ENCODE data around the gene HOXD11. TPM values are rescaled to one million over a fixed set of nuclear protein-coding genes. Genes with fewer than 3 reads are reported as not detected.

The HOXD11 gene
- total RNA-seq, 1 experiment from 2014 or later = not detected

DNA sequence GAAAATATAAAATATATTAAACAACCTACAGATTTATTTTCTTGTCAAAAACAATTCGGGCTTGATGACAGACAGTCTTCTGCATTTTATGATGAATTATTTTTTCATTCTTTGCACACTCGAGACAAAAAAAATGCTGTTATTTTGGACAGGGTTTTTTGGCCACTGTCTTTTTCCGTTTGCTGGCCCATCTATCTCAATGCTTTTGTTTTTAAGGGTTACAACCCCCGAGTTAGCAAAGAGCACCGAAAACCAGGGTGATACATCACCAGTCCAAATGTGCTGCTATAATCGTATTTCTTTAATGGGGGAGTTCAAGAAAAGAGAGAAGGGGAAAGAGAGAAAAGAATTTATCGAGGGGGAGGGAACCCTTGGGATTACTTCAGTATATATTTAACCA lies 31.0 kb upstream of the HOXD11 start:
- TF ChIP-seq NR3C1 (CRISPR knock-in tag; conservative IDR thresholded peaks at IDR 0.05; ENCODE audit: low read depth) (no peak), GABPB1 (CRISPR knock-in tag; IDR thresholded peaks at IDR 0.05) (no peak), FOXP1 (CRISPR knock-in tag; IDR thresholded peaks at IDR 0.05; ENCODE audit: borderline replicate concordance) (no peak), ZNF232 (CRISPR knock-in tag; IDR thresholded peaks at IDR 0.05) (no peak), MYBL2 (CRISPR knock-in tag; IDR thresholded peaks at IDR 0.05) (no peak), MXD4 (CRISPR knock-in tag; IDR thresholded peaks at IDR 0.05; ENCODE audit: borderline replicate concordance) (no peak), EMX1 (CRISPR knock-in tag; IDR thresholded peaks at IDR 0.05) (no peak)
- TF ChIP-seq, protein P1, sequence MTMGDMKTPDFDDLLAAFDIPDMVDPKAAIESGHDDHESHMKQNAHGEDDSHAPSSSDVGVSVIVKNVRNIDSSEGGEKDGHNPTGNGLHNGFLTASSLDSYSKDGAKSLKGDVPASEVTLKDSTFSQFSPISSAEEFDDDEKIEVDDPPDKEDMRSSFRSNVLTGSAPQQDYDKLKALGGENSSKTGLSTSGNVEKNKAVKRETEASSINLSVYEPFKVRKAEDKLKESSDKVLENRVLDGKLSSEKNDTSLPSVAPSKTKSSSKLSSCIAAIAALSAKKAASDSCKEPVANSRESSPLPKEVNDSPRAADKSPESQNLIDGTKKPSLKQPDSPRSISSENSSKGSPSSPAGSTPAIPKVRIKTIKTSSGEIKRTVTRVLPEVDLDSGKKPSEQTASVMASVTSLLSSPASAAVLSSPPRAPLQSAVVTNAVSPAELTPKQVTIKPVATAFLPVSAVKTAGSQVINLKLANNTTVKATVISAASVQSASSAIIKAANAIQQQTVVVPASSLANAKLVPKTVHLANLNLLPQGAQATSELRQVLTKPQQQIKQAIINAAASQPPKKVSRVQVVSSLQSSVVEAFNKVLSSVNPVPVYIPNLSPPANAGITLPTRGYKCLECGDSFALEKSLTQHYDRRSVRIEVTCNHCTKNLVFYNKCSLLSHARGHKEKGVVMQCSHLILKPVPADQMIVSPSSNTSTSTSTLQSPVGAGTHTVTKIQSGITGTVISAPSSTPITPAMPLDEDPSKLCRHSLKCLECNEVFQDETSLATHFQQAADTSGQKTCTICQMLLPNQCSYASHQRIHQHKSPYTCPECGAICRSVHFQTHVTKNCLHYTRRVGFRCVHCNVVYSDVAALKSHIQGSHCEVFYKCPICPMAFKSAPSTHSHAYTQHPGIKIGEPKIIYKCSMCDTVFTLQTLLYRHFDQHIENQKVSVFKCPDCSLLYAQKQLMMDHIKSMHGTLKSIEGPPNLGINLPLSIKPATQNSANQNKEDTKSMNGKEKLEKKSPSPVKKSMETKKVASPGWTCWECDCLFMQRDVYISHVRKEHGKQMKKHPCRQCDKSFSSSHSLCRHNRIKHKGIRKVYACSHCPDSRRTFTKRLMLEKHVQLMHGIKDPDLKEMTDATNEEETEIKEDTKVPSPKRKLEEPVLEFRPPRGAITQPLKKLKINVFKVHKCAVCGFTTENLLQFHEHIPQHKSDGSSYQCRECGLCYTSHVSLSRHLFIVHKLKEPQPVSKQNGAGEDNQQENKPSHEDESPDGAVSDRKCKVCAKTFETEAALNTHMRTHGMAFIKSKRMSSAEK (CRISPR knock-in tag; IDR thresholded peaks at IDR 0.05; ENCODE audit: borderline replicate concordance) = no peak
- TF ChIP-seq, protein P2, sequence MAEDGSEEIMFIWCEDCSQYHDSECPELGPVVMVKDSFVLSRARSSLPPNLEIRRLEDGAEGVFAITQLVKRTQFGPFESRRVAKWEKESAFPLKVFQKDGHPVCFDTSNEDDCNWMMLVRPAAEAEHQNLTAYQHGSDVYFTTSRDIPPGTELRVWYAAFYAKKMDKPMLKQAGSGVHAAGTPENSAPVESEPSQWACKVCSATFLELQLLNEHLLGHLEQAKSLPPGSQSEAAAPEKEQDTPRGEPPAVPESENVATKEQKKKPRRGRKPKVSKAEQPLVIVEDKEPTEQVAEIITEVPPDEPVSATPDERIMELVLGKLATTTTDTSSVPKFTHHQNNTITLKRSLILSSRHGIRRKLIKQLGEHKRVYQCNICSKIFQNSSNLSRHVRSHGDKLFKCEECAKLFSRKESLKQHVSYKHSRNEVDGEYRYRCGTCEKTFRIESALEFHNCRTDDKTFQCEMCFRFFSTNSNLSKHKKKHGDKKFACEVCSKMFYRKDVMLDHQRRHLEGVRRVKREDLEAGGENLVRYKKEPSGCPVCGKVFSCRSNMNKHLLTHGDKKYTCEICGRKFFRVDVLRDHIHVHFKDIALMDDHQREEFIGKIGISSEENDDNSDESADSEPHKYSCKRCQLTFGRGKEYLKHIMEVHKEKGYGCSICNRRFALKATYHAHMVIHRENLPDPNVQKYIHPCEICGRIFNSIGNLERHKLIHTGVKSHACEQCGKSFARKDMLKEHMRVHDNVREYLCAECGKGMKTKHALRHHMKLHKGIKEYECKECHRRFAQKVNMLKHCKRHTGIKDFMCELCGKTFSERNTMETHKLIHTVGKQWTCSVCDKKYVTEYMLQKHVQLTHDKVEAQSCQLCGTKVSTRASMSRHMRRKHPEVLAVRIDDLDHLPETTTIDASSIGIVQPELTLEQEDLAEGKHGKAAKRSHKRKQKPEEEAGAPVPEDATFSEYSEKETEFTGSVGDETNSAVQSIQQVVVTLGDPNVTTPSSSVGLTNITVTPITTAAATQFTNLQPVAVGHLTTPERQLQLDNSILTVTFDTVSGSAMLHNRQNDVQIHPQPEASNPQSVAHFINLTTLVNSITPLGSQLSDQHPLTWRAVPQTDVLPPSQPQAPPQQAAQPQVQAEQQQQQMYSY (CRISPR knock-in tag; IDR thresholded peaks at IDR 0.05) = no peak
- TF ChIP-seq, protein P3, sequence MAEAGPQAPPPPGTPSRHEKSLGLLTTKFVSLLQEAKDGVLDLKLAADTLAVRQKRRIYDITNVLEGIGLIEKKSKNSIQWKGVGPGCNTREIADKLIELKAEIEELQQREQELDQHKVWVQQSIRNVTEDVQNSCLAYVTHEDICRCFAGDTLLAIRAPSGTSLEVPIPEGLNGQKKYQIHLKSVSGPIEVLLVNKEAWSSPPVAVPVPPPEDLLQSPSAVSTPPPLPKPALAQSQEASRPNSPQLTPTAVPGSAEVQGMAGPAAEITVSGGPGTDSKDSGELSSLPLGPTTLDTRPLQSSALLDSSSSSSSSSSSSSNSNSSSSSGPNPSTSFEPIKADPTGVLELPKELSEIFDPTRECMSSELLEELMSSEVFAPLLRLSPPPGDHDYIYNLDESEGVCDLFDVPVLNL (CRISPR knock-in tag; IDR thresholded peaks at IDR 0.05; ENCODE audit: borderline replicate concordance, low read depth) = no peak
- TF ChIP-seq, protein P4, sequence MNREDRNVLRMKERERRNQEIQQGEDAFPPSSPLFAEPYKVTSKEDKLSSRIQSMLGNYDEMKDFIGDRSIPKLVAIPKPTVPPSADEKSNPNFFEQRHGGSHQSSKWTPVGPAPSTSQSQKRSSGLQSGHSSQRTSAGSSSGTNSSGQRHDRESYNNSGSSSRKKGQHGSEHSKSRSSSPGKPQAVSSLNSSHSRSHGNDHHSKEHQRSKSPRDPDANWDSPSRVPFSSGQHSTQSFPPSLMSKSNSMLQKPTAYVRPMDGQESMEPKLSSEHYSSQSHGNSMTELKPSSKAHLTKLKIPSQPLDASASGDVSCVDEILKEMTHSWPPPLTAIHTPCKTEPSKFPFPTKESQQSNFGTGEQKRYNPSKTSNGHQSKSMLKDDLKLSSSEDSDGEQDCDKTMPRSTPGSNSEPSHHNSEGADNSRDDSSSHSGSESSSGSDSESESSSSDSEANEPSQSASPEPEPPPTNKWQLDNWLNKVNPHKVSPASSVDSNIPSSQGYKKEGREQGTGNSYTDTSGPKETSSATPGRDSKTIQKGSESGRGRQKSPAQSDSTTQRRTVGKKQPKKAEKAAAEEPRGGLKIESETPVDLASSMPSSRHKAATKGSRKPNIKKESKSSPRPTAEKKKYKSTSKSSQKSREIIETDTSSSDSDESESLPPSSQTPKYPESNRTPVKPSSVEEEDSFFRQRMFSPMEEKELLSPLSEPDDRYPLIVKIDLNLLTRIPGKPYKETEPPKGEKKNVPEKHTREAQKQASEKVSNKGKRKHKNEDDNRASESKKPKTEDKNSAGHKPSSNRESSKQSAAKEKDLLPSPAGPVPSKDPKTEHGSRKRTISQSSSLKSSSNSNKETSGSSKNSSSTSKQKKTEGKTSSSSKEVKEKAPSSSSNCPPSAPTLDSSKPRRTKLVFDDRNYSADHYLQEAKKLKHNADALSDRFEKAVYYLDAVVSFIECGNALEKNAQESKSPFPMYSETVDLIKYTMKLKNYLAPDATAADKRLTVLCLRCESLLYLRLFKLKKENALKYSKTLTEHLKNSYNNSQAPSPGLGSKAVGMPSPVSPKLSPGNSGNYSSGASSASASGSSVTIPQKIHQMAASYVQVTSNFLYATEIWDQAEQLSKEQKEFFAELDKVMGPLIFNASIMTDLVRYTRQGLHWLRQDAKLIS (CRISPR knock-in tag; IDR thresholded peaks at IDR 0.05; ENCODE audit: borderline replicate concordance) = no peak
- TF ChIP-seq, protein P5, sequence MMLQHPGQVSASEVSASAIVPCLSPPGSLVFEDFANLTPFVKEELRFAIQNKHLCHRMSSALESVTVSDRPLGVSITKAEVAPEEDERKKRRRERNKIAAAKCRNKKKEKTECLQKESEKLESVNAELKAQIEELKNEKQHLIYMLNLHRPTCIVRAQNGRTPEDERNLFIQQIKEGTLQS (CRISPR knock-in tag; conservative IDR thresholded peaks at IDR 0.05) = no peak
- TF ChIP-seq, protein P6, sequence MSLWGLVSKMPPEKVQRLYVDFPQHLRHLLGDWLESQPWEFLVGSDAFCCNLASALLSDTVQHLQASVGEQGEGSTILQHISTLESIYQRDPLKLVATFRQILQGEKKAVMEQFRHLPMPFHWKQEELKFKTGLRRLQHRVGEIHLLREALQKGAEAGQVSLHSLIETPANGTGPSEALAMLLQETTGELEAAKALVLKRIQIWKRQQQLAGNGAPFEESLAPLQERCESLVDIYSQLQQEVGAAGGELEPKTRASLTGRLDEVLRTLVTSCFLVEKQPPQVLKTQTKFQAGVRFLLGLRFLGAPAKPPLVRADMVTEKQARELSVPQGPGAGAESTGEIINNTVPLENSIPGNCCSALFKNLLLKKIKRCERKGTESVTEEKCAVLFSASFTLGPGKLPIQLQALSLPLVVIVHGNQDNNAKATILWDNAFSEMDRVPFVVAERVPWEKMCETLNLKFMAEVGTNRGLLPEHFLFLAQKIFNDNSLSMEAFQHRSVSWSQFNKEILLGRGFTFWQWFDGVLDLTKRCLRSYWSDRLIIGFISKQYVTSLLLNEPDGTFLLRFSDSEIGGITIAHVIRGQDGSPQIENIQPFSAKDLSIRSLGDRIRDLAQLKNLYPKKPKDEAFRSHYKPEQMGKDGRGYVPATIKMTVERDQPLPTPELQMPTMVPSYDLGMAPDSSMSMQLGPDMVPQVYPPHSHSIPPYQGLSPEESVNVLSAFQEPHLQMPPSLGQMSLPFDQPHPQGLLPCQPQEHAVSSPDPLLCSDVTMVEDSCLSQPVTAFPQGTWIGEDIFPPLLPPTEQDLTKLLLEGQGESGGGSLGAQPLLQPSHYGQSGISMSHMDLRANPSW (CRISPR knock-in tag; conservative IDR thresholded peaks at IDR 0.05; ENCODE audit: low read depth) = no peak
- DNase-seq (ENCODE audit: low spot score) (no peak), ATAC-seq (no peak)
- Mint-ChIP-seq H3K4me3 (no peak overlapping the region), H3K27me3 (ENCODE audit: low read depth) (peaks cover 98% of the 10 kb centered on the region), H3K36me3 (peaks cover 1% of the 10 kb centered on the region; the same call in 1 of the 2 replicates), H3K9me3 (no peaks in the 10 kb centered on the region), H3K4me1 (peaks cover 35% of the 10 kb centered on the region), H3K27ac (no peak overlapping the region)
- POLR2A ChIA-PET = no interaction called here
- CTCF ChIA-PET = interaction anchor here (1.9 kb wide), 1 partner anchor 22 kb away, joined by 11 read pairs; no protein-coding TSS in a partner anchor

All from WTC11 (cell line).